COLO668 (cell line): ENCODE measurements around the gene DVL1.
"Not testable (repeated sequence)": the region's sequence is repeated elsewhere in the genome, so short reads cannot be mapped to it uniquely, and the experiment has no call there.

ENCODE experiments used
- DNase-seq: peaks from one replicate; lab custom pipeline; 2025; ENCODE audit not compliant: unreplicated experiment; lab: John Stamatoyannopoulos, UW

Gene DVL1

GRCh38 chr1:1373815-1374588, 24.8 kb upstream of the DVL1 start:
- DNase-seq: no peak

GRCh38 chr1:1373051-1373814, 24.0 kb upstream of the DVL1 start:
- DNase-seq: no peak

- DNase-seq: peak; percentile 96
These were observed 22.8 kb upstream of the DVL1 start for GRCh38 chr1:1371746-1372711.

- no peak for DNase-seq
These were observed 22.1 kb upstream of the DVL1 start for GRCh38 chr1:1371364-1371745.

- no peak for DNase-seq
These were observed 21.6 kb upstream of the DVL1 start for GRCh38 chr1:1370771-1371300.

- not testable (repeated sequence) for DNase-seq
These were observed 20.9 kb upstream of the DVL1 start for GRCh38 chr1:1370094-1370493.

- DNase-seq: no peak
These were observed 18.1 kb upstream of the DVL1 start for GRCh38 chr1:1367315-1367714.

- DNase-seq: no peak
These were observed 17.5 kb upstream of the DVL1 start for GRCh38 chr1:1366699-1367066.

GRCh38 chr1:1365875-1366698, 16.9 kb upstream of the DVL1 start:
- no peak for DNase-seq

GRCh38 chr1:1364266-1364665, 15.0 kb upstream of the DVL1 start:
- DNase-seq: peak; percentile 86

- DNase-seq: no peak
These were observed 12.8 kb upstream of the DVL1 start for GRCh38 chr1:1361982-1362423.

- no peak for DNase-seq
These were observed 12.2 kb upstream of the DVL1 start for GRCh38 chr1:1361233-1361981.

GRCh38 chr1:1360506-1361169, 11.4 kb upstream of the DVL1 start:
- DNase-seq: no peak

- DNase-seq: no peak
These were observed 10.6 kb upstream of the DVL1 start for GRCh38 chr1:1359664-1360468.

- DNase-seq: no peak
These were observed 10.1 kb upstream of the DVL1 start for GRCh38 chr1:1359308-1359663.

GRCh38 chr1:1358433-1359271, 9.4 kb upstream of the DVL1 start, which contains the start of gene MXRA8:
TSS of gene MXRA8 (minus strand) at chr1:1358555. CDS start at chr1:1358504, 51 bp downstream.
- DNase-seq: no peak

GRCh38 chr1:1357871-1358432, 8.7 kb upstream of the DVL1 start:
- no peak for DNase-seq
